ENCODE results near the gene PCCB. TPM values are rescaled to one million over a fixed set of nuclear protein-coding genes. Genes with fewer than 3 reads are reported as not detected.
A peak's percentile ranks its signal among the peaks of the same experiment; 100 is the strongest.

Gene PCCB
- total RNA-seq, 1 experiment from 2014 or later, result 69.0 TPM

DNA sequence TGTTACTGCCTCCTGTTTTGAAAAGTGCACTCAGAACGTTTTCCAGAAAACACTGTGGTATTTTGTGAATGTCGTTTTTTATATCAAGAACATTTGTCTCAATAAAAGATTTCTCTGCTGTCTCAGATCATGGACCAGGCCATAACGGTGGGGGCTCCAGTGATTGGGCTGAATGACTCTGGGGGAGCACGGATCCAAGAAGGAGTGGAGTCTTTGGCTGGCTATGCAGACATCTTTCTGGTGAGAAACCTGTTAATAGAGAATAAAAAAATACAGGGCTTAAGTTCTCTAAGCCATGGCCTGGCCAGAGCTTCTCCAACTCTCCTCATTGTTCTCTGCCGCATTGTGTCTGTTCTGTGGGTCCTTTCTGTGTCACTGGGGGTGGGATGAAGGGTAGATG, 11.7 kb downstream of the PCCB start:
- Mint-ChIP-seq H3K27me3 (ENCODE audit: low read depth) (no peaks in the 10 kb centered on the region), H3K4me3 (no peak overlapping the region), H3K4me1 (no peaks in the 10 kb centered on the region), H3K27ac (peak overlapping the region; percentile 6; the same call in 1 of the 2 replicates), H3K9me3 (no peaks in the 10 kb centered on the region), H3K36me3 (peaks cover 62% of the 10 kb centered on the region)
- DNase-seq (ENCODE audit: low spot score) (no peak), ATAC-seq (no peak)
- CTCF ChIA-PET, result no interaction called here
- POLR2A ChIA-PET, result no interaction called here
- TF ChIP-seq IRF2 (CRISPR knock-in tag; IDR thresholded peaks at IDR 0.05; ENCODE audit: borderline replicate concordance, low read depth) (no peak), ZMAT4 (CRISPR knock-in tag; IDR thresholded peaks at IDR 0.05) (no peak), SP1 (CRISPR knock-in tag; conservative IDR thresholded peaks at IDR 0.05) (no peak), GABPB1 (CRISPR knock-in tag; IDR thresholded peaks at IDR 0.05) (no peak)

GRCh38 chr3:136262559-136262958, 12.4 kb downstream of the PCCB start:
- ChIA-PET CTCF (no interaction called here), POLR2A (no interaction called here)
- H3K4me1 Mint-ChIP-seq, result no peaks in the 10 kb centered on the region
- ATAC-seq (no peak), DNase-seq (ENCODE audit: low spot score) (no peak)
- H3K9me3 Mint-ChIP-seq, result no peaks in the 10 kb centered on the region
- H3K27ac Mint-ChIP-seq, result no peak overlapping the region
- no peaks in the 10 kb centered on the region for H3K27me3 Mint-ChIP-seq (ENCODE audit: low read depth)
- H3K36me3 Mint-ChIP-seq, result peaks cover 58% of the 10 kb centered on the region
- TF ChIP-seq ZNF396 (CRISPR knock-in tag; IDR thresholded peaks at IDR 0.05; ENCODE audit: borderline replicate concordance) (no peak), SOX15 (CRISPR knock-in tag; IDR thresholded peaks at IDR 0.05) (no peak), TP53 (CRISPR knock-in tag; IDR thresholded peaks at IDR 0.05) (no peak), KAT7 (CRISPR knock-in tag; IDR thresholded peaks at IDR 0.05; ENCODE audit: borderline replicate concordance) (no peak), ERG (CRISPR knock-in tag; IDR thresholded peaks at IDR 0.05) (no peak), GRHL2 (CRISPR knock-in tag; IDR thresholded peaks at IDR 0.05; ENCODE audit: insufficient replicate concordance, severe bottlenecking) (no peak), CTCF (IDR thresholded peaks at IDR 0.05) (no peak), NFE2L1 (CRISPR knock-in tag; IDR thresholded peaks at IDR 0.05) (no peak), ELF4 (CRISPR knock-in tag; IDR thresholded peaks at IDR 0.05; ENCODE audit: low read depth) (no peak), ETV6 (CRISPR knock-in tag; IDR thresholded peaks at IDR 0.05) (no peak), RORB (CRISPR knock-in tag; IDR thresholded peaks at IDR 0.05) (no peak), GABPB1 (CRISPR knock-in tag; IDR thresholded peaks at IDR 0.05) (no peak), OVOL2 (CRISPR knock-in tag; IDR thresholded peaks at IDR 0.05; ENCODE audit: borderline replicate concordance) (no peak)
- TF ChIP-seq, protein P1, sequence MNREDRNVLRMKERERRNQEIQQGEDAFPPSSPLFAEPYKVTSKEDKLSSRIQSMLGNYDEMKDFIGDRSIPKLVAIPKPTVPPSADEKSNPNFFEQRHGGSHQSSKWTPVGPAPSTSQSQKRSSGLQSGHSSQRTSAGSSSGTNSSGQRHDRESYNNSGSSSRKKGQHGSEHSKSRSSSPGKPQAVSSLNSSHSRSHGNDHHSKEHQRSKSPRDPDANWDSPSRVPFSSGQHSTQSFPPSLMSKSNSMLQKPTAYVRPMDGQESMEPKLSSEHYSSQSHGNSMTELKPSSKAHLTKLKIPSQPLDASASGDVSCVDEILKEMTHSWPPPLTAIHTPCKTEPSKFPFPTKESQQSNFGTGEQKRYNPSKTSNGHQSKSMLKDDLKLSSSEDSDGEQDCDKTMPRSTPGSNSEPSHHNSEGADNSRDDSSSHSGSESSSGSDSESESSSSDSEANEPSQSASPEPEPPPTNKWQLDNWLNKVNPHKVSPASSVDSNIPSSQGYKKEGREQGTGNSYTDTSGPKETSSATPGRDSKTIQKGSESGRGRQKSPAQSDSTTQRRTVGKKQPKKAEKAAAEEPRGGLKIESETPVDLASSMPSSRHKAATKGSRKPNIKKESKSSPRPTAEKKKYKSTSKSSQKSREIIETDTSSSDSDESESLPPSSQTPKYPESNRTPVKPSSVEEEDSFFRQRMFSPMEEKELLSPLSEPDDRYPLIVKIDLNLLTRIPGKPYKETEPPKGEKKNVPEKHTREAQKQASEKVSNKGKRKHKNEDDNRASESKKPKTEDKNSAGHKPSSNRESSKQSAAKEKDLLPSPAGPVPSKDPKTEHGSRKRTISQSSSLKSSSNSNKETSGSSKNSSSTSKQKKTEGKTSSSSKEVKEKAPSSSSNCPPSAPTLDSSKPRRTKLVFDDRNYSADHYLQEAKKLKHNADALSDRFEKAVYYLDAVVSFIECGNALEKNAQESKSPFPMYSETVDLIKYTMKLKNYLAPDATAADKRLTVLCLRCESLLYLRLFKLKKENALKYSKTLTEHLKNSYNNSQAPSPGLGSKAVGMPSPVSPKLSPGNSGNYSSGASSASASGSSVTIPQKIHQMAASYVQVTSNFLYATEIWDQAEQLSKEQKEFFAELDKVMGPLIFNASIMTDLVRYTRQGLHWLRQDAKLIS (CRISPR knock-in tag; IDR thresholded peaks at IDR 0.05; ENCODE audit: borderline replicate concordance), result no peak
- TF ChIP-seq, protein P2, sequence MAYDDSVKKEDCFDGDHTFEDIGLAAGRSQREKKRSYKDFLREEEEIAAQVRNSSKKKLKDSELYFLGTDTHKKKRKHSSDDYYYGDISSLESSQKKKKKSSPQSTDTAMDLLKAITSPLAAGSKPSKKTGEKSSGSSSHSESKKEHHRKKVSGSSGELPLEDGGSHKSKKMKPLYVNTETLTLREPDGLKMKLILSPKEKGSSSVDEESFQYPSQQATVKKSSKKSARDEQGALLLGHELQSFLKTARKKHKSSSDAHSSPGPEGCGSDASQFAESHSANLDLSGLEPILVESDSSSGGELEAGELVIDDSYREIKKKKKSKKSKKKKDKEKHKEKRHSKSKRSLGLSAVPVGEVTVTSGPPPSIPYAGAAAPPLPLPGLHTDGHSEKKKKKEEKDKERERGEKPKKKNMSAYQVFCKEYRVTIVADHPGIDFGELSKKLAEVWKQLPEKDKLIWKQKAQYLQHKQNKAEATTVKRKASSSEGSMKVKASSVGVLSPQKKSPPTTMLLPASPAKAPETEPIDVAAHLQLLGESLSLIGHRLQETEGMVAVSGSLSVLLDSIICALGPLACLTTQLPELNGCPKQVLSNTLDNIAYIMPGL (CRISPR knock-in tag; IDR thresholded peaks at IDR 0.05), result no peak
- H3K4me3 Mint-ChIP-seq, result no peak overlapping the region
